H1 (cell line): Measurements from ENCODE around the gene CDH20. TPM values are rescaled to one million over a fixed set of nuclear protein-coding genes. Genes with fewer than 3 reads are reported as not detected.

Experiments
- CTCF ChIA-PET: fragments of 300-600 bp; sonication (Branson Sonifier 250); formaldehyde crosslinking; loops from one replicate; lab custom pipeline; 2021; ENCODE audit not compliant: partially characterized antibody; lab: Charles Lee
- POLR2A ChIA-PET: fragments of 300-600 bp; sonication (Branson Sonifier 250); formaldehyde crosslinking; loops from one replicate; lab custom pipeline; 2021; ENCODE audit warnings: inconsistent platforms; ENCODE audit not compliant: partially characterized antibody; lab: Charles Lee
- DNase-seq, 2 experiments: peaks; one replicate each; pipeline versions ENCODE4 v3.0.0 to v3.0.0-alpha.2; 2010 to 2022; ENCODE audit warnings: low spot score in 2 of 2, low read depth in 1 of 2, mixed read lengths in 1 of 2
- FAIRE-seq: peaks from 2 replicates; lab custom pipeline; 2011; peaks lifted over from hg19 to GRCh38; lab: Jason Lieb, UNC
- H2AFZ ChIP-seq: 2 replicates; pipeline ENCODE4 v1.8.1; 2012; ENCODE audit warnings: low read length, inconsistent platforms
- H2AK5ac ChIP-seq: 2 replicates; pipeline ENCODE4 v1.6.1; 2013; ENCODE audit warnings: low read depth, low read length
- H2BK120ac ChIP-seq: replicated peaks from 2 replicates; pipeline ENCODE3; 2013; ENCODE audit warnings: low read depth, low read length, inconsistent platforms
- H2BK12ac ChIP-seq: 2 replicates; pipeline ENCODE4 v1.6.1; 2013; ENCODE audit warnings: low read depth, low read length
- H2BK15ac ChIP-seq: 2 replicates; pipeline ENCODE4 v1.6.1; 2013; ENCODE audit warnings: low read length
- H2BK20ac ChIP-seq: 2 replicates; pipeline ENCODE4 v1.6.1; 2013; ENCODE audit warnings: low read length
- H2BK5ac ChIP-seq: 2 replicates; pipeline ENCODE4 v1.6.1; 2013; ENCODE audit warnings: low read depth, low read length
- H3K14ac ChIP-seq: 2 replicates; pipeline ENCODE4 v1.6.1; 2013; ENCODE audit warnings: inconsistent platforms; ENCODE audit not compliant: insufficient read length
- H3K18ac ChIP-seq: 2 replicates; pipeline ENCODE4 v1.6.1; 2013; ENCODE audit warnings: low read length; ENCODE audit errors: extremely low read depth
- H3K23ac ChIP-seq: 2 replicates; pipeline ENCODE4 v1.6.1; 2013; ENCODE audit warnings: inconsistent platforms; ENCODE audit not compliant: insufficient read length
- H3K23me2 ChIP-seq: 2 replicates; pipeline ENCODE4 v1.6.1; 2013; ENCODE audit warnings: low read depth, low read length
- H3K27ac ChIP-seq: 2 replicates; pipeline ENCODE4 v1.6.1; 2011; ENCODE audit warnings: low read depth, low read length, inconsistent platforms
- H3K27me3 ChIP-seq, 4 experiments: replicated peaks in 1 of 4; 1 replicate in 1 of 4; 2 replicates in 3 of 4; pipeline versions ENCODE4 v1.6.1 to v1.8.1; 2011 to 2013; ENCODE audit warnings: low read length in 3 of 4, mild to moderate bottlenecking in 3 of 4, inconsistent platforms in 2 of 4, mixed read lengths in 2 of 4, moderate library complexity in 1 of 4; ENCODE audit not compliant: control insufficient read depth in 3 of 4, insufficient read depth in 3 of 4; ENCODE audit errors: extremely low read depth in 1 of 4
- H3K36me3 ChIP-seq, 4 experiments: 2 replicates each; pipeline versions ENCODE4 v1.6.1 to v1.8.1; 2011 to 2013; ENCODE audit warnings: mild to moderate bottlenecking in 4 of 4, low read length in 3 of 4, moderate library complexity in 2 of 4, control low read depth in 1 of 4, inconsistent platforms in 1 of 4; ENCODE audit not compliant: insufficient read depth in 4 of 4, control insufficient read depth in 2 of 4
- H3K4ac ChIP-seq: replicated peaks from 2 replicates; pipeline ENCODE3; 2013; ENCODE audit warnings: low read length, low read depth, mixed read lengths, inconsistent platforms; ENCODE audit not compliant: insufficient read length
- H3K4me1 ChIP-seq, 4 experiments: replicated peaks in 1 of 4; 1 replicate in 1 of 4; 2 replicates in 3 of 4; pipeline versions ENCODE4 v1.6.1 to v1.8.1; 2011 to 2013; ENCODE audit warnings: low read length in 3 of 4, inconsistent platforms in 2 of 4, mixed read lengths in 1 of 4; ENCODE audit not compliant: insufficient read depth in 4 of 4, control insufficient read depth in 3 of 4
- H3K4me2 ChIP-seq, 2 experiments: 2 replicates each; pipeline versions ENCODE4 v1.6.1 to v1.8.1; 2011 to 2013; ENCODE audit warnings: low read depth in 2 of 2, low read length in 2 of 2, control low read depth in 1 of 2, inconsistent platforms in 1 of 2, mild to moderate bottlenecking in 1 of 2; ENCODE audit not compliant: insufficient read depth in 1 of 2
- H3K4me3 ChIP-seq, 4 experiments: fragments of 200-600, 300-600 bp in 1 of 4; sonication (generic), shearing (Covaris generic), sonication (Bioruptor Twin) in 1 of 4; 2 replicates each; pipeline versions ENCODE4 v1.5.1 to v1.8.1; 2011 to 2016; ENCODE audit warnings: low read length in 4 of 4, low read depth in 3 of 4, control low read depth in 2 of 4, inconsistent platforms in 2 of 4, mild to moderate bottlenecking in 2 of 4, mixed read lengths in 1 of 4, moderate library complexity in 1 of 4; ENCODE audit not compliant: insufficient read depth in 2 of 4; ENCODE audit errors: extremely low read depth in 1 of 4
- H3K56ac ChIP-seq: replicated peaks from 2 replicates; pipeline ENCODE3; 2013; ENCODE audit warnings: low read depth, mild to moderate bottlenecking, mixed read lengths, low read length, inconsistent platforms; ENCODE audit not compliant: insufficient read length
- H3K79me1 ChIP-seq: 2 replicates; pipeline ENCODE4 v1.6.1; 2013; ENCODE audit warnings: low read depth, low read length, control low read depth
- H3K79me2 ChIP-seq, 2 experiments: 2 replicates each; pipeline versions ENCODE4 v1.6.1 to v1.8.1; 2012 to 2013; ENCODE audit warnings: low read length in 2 of 2, mild to moderate bottlenecking in 2 of 2, inconsistent platforms in 1 of 2; ENCODE audit not compliant: insufficient read depth in 2 of 2, control insufficient read depth in 1 of 2
- H3K9ac ChIP-seq, 4 experiments: replicated peaks in 1 of 4; 1 replicate in 1 of 4; 2 replicates in 3 of 4; pipeline versions ENCODE4 v1.6.1 to v1.8.1; 2011 to 2013; ENCODE audit warnings: low read depth in 3 of 4, low read length in 3 of 4, control low read depth in 2 of 4, mild to moderate bottlenecking in 2 of 4, moderate library complexity in 2 of 4, inconsistent platforms in 1 of 4; ENCODE audit errors: extremely low read depth in 1 of 4
- H3K9me3 ChIP-seq, 2 experiments: 2 replicates each; pipeline versions ENCODE4 v1.6.1 to v1.8.1; 2012 to 2013; ENCODE audit warnings: mild to moderate bottlenecking in 2 of 2, moderate library complexity in 2 of 2, control low read depth in 1 of 2, inconsistent platforms in 1 of 2, low read depth in 1 of 2, low read length in 1 of 2, mixed read lengths in 1 of 2; ENCODE audit not compliant: insufficient read depth in 2 of 2
- H4K20me1 ChIP-seq, 2 experiments: replicated peaks in 1 of 2; 2 replicates each; pipeline versions ENCODE3 to v1.8.1; 2011 to 2013; ENCODE audit warnings: inconsistent platforms in 2 of 2, low read length in 2 of 2, mild to moderate bottlenecking in 1 of 2; ENCODE audit not compliant: insufficient read depth in 2 of 2, control insufficient read depth in 1 of 2
- H4K5ac ChIP-seq: 2 replicates; pipeline ENCODE4 v1.6.1; 2013; ENCODE audit warnings: low read length, low read depth, mixed read lengths, inconsistent platforms; ENCODE audit not compliant: insufficient read length
- H4K8ac ChIP-seq: 2 replicates; pipeline ENCODE4 v1.8.0; 2013; ENCODE audit warnings: mild to moderate bottlenecking, moderate library complexity, low read length, inconsistent platforms; ENCODE audit not compliant: insufficient read depth; ENCODE audit errors: extremely low read depth
- H4K91ac ChIP-seq: replicated peaks from 2 replicates; pipeline ENCODE3; 2013; ENCODE audit warnings: low read length, mixed read lengths, inconsistent platforms; ENCODE audit not compliant: insufficient read length
- CBX8 ChIP-seq: fragments of 300-800, 300-1000 bp; sonication (generic); IDR thresholded peaks from 2 replicates; pipeline ENCODE4 v1.7.1; 2016; ENCODE audit warnings: low read depth, low read length, borderline replicate concordance
- POU5F1 ChIP-seq: IDR thresholded peaks from 2 replicates; pipeline ENCODE4 v1.6.1; 2011; ENCODE audit warnings: low read depth, mild to moderate bottlenecking, low read length, moderate library complexity
- RNF2 ChIP-seq: fragments of 200-900, 300-1000 bp; sonication (generic); IDR thresholded peaks from 2 replicates; pipeline ENCODE4 v1.7.1; 2016; ENCODE audit warnings: borderline replicate concordance, low read depth, mild to moderate bottlenecking, antibody characterized with exemption, low read length; ENCODE audit not compliant: poor library complexity, severe bottlenecking; ENCODE audit errors: missing control alignments
- SIRT6 ChIP-seq: IDR thresholded peaks from one replicate; pipeline ENCODE4 v1.7.1; 2012; ENCODE audit warnings: low read length, inconsistent platforms
- SP1 ChIP-seq: IDR thresholded peaks from 2 replicates; pipeline ENCODE4 v1.6.1; 2011; ENCODE audit warnings: low read depth, low read length
- TAF1 ChIP-seq: IDR thresholded peaks from 2 replicates; pipeline ENCODE4 v1.6.1; 2011; ENCODE audit warnings: mild to moderate bottlenecking, low read depth, low read length
- WGBS, 2 experiments: shearing (Covaris generic) in 1 of 2; methylation state at CpG; one replicate each; pipeline versions ENCODE4 v1.1.6 to v1.1.7; 2013 to 2015; ENCODE audit warnings: low lambda C conversion rate in 2 of 2, mixed read lengths in 2 of 2, inconsistent platforms in 1 of 2, low coverage in 1 of 2, missing lambda C conversion rate in 1 of 2; ENCODE audit not compliant: insufficient replicate concordance in 2 of 2, insufficient coverage in 1 of 2, insufficient read length in 1 of 2; ENCODE audit errors: extremely low coverage in 1 of 2, missing lambda C conversion rate in 1 of 2; 5-methylcytosine and 5-hydroxymethylcytosine counted together
- polyA plus RNA-seq, 7 experiments: library from polyadenylated mRNA; depleted of rRNA in 3 of 7; stranded (reverse) in 5 of 7; unstranded in 2 of 7; fragments of >200 nt in 5 of 7; fragments of 200-250 nt in 2 of 7; gene quantifications; 1 replicate in 5 of 7; 2 replicates in 1 of 7; 4 replicates in 1 of 7; pipeline versions ENCODE4 v1.2.1 to v1.2.3, GENCODE V29; 2011 to 2013; ENCODE audit warnings: missing spikeins in 2 of 7, mixed read lengths in 2 of 7
- total RNA-seq: library from RNA; stranded (reverse); fragmentation: NEBNext Ultra II Directional; extraction: Animal tissue kit (Norgen Biotek cat#: 25700); gene quantifications from 2 replicates; pipeline ENCODE4 v1.2.1, GENCODE V29; 2021
- TF ChIP-seq, protein P1 (sequence below): IDR thresholded peaks from 2 replicates; pipeline ENCODE4 v1.6.1; 2011; ENCODE audit warnings: low read length, improper control_type of control experiment

The CDH20 gene
- total and polyA plus RNA-seq, 2 of the 8 experiments (the other 6 are each of a cell fraction or from before 2014, with no cell fraction given), result 0.07 to 0.12 TPM

DNA sequence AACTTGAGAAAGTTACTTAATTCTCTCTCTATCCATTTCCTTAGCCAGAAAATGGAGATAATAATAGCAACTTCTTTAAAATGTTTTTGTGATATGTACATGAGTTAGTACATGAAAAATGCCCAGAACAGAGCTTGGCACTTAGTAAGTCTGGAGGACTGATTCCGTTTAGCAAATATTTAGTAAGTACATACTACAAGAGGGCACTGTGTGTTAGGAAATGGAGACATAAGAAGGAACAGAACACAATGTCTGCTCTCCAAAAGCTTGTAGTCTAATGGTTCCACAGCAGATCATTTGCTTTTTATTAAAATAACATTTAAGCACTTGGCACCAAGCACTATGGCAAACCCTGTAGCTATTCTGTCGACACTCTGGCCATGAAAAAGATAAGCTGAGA is 47.5 kb upstream of the CDH20 start:
- Histone ChIP-seq H3K79me2 (no peaks in the 10 kb centered on the region), H3K4ac (no peak overlapping the region), H3K56ac (no peak overlapping the region), H3K4me2 (no peak overlapping the region), H2BK120ac (no peak overlapping the region), H3K9ac (no peak overlapping the region), H2AK5ac (no peak overlapping the region), H3K4me3 (no peak overlapping the region), H2BK20ac (no peak overlapping the region), H3K36me3 (no peaks in the 10 kb centered on the region), H3K23ac (no peak overlapping the region)
- no peak for DNase-seq
- no peak for FAIRE-seq
- POLR2A ChIA-PET, result no interaction called here
- 94% methylated on average over 2 of the region's 2 CpGs; no CpG with 5 or more reads in 1 of the 2 experiments for WGBS, 2 experiments
- no peak for TF ChIP-seq TAF1
- TF ChIP-seq SIRT6, result no peak
- no peak for TF ChIP-seq CBX8
- TF ChIP-seq SP1, result no peak
- no peak for TF ChIP-seq POU5F1
- TF ChIP-seq, protein P1, sequence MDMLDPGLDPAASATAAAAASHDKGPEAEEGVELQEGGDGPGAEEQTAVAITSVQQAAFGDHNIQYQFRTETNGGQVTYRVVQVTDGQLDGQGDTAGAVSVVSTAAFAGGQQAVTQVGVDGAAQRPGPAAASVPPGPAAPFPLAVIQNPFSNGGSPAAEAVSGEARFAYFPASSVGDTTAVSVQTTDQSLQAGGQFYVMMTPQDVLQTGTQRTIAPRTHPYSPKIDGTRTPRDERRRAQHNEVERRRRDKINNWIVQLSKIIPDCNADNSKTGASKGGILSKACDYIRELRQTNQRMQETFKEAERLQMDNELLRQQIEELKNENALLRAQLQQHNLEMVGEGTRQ, result no peak
- TF ChIP-seq RNF2, result no peak
- TF ChIP-seq, all 59 proteins: peak for 0
- Histone ChIP-seq H2AFZ (no peak overlapping the region), H3K9me3 (no peaks in the 10 kb centered on the region; a peak in 1 of 4 replicates), H4K5ac (no peak overlapping the region), H2BK12ac (no peak overlapping the region), H3K79me1 (no peaks in the 10 kb centered on the region), H4K8ac (no peak overlapping the region), H3K27ac (no peak overlapping the region), H4K91ac (no peak overlapping the region), H3K4me1 (peaks cover 0 to 5% (median 0%) of the 10 kb centered on the region in 4 experiments; a peak in 1 of 7 replicates), H2BK15ac (no peak overlapping the region), H2BK5ac (no peak overlapping the region), H4K20me1 (no peaks in the 10 kb centered on the region), H3K27me3 (no peaks in the 10 kb centered on the region), H3K18ac (no peak overlapping the region), H3K14ac (no peak overlapping the region), H3K23me2 (no peaks in the 10 kb centered on the region; the same call in 1 of the 2 replicates)
- CTCF ChIA-PET, result interaction anchor here (0.7 to 2.5 kb wide), 3 partner anchors 36 to 671 kb away, joined by 3 to 7 read pairs (median 4); no protein-coding TSS in a partner anchor
